ENCODE data around the gene PLA2R1.

PLA2R1 gene

GRCh38 chr2:159925975-159926374, 136.4 kb downstream of the PLA2R1 start:
- no peak for DNase-seq

GRCh38 chr2:159922563-159922962, 139.9 kb downstream of the PLA2R1 start:
- no peak for DNase-seq

- DNase-seq = peak; percentile 88 to 90
Observed at GRCh38 chr2:159921752-159922404, 140.5 kb downstream of the PLA2R1 start.

- DNase-seq = no peak
Observed at GRCh38 chr2:159916511-159916910, 145.9 kb downstream of the PLA2R1 start.

- DNase-seq = no peak
Observed at GRCh38 chr2:159913900-159914299, 148.5 kb downstream of the PLA2R1 start.

GRCh38 chr2:159912580-159912979, 149.8 kb downstream of the PLA2R1 start:
- DNase-seq = no peak

- no peak for DNase-seq
Observed at GRCh38 chr2:159910951-159911350, 151.5 kb downstream of the PLA2R1 start.

GRCh38 chr2:159908623-159909022, 153.8 kb downstream of the PLA2R1 start:
- DNase-seq = no peak

- DNase-seq = no peak
Observed at GRCh38 chr2:159907909-159908308, 154.5 kb downstream of the PLA2R1 start.

- DNase-seq = no peak
Observed at GRCh38 chr2:159905926-159906714, 156.3 kb downstream of the PLA2R1 start.

GRCh38 chr2:159904959-159905305, 157.5 kb downstream of the PLA2R1 start:
- no peak for DNase-seq

- peak; percentile 87 to 88 for DNase-seq
Observed at GRCh38 chr2:159904127-159904958, 158.1 kb downstream of the PLA2R1 start, which contains the start of gene LY75. Gene LY75 (minus strand): TSS chr2:159904756.

- peak; percentile 74 to 75 for DNase-seq
Observed at GRCh38 chr2:159903443-159904126, 158.8 kb downstream of the PLA2R1 start.

- no peak for DNase-seq
Observed at GRCh38 chr2:159902722-159903121, 159.7 kb downstream of the PLA2R1 start.

- no peak for DNase-seq
Observed at GRCh38 chr2:159900343-159900742, 162.1 kb downstream of the PLA2R1 start.

GRCh38 chr2:159898441-159898840, 164.0 kb downstream of the PLA2R1 start:
- no peak for DNase-seq

- DNase-seq = no peak
Observed at GRCh38 chr2:159897720-159898119, 164.7 kb downstream of the PLA2R1 start.

GRCh38 chr2:159897081-159897480, 165.3 kb downstream of the PLA2R1 start:
- no peak for DNase-seq

- DNase-seq = no peak
Observed at GRCh38 chr2:159895258-159896065, 167.0 kb downstream of the PLA2R1 start.

GRCh38 chr2:159894145-159894838, 168.1 kb downstream of the PLA2R1 start:
- no peak for DNase-seq

Data from activated T-cell treated with anti-CD3 and anti-CD28 coated beads, Interleukin-2, amount 50 U/mL, for 48 hours (primary cell).